ENCODE results near the gene PKM.

The PKM gene

GRCh38 chr15:72168131-72168807 lies 62.7 kb downstream of the PKM start:
- H3K4me1 ChIP-seq, result peaks cover 0 to 6% (median 0%) of the 10 kb centered on the region in 10 experiments; a peak in 1 of 20 replicates
- TF ChIP-seq Cebpa-rat (IDR thresholded peaks at IDR 0.05), result no peak
- no peak overlapping the region for H3K9ac ChIP-seq
- H3K4me2 ChIP-seq, result peak overlapping the region in 1 of 11 experiments; percentile 11; a peak in 2 of 22 replicates
- H3K27me3 ChIP-seq, result no peaks in the 10 kb centered on the region
- H3K4me3 ChIP-seq, result no peak overlapping the region
- H3K27ac ChIP-seq, result no peak overlapping the region
- no peaks in the 10 kb centered on the region for H3K36me3 ChIP-seq
- no peaks in the 10 kb centered on the region for H4K20me1 ChIP-seq
- no peaks in the 10 kb centered on the region for H3K9me3 ChIP-seq (replicated peaks in 1 of 11)

GRCh38 chr15:72167445-72167844 lies 63.5 kb downstream of the PKM start:
- Histone ChIP-seq H3K4me3 (no peak overlapping the region), H3K36me3 (no peaks in the 10 kb centered on the region), H3K4me1 (peaks cover 0 to 6% (median 0%) of the 10 kb centered on the region in 10 experiments; a peak in 1 of 20 replicates), H3K9ac (no peak overlapping the region), H3K4me2 (no peak overlapping the region), H3K27me3 (no peaks in the 10 kb centered on the region), H3K27ac (no peak overlapping the region), H4K20me1 (no peaks in the 10 kb centered on the region), H3K9me3 (replicated peaks in 1 of 11) (no peaks in the 10 kb centered on the region)
- no peak for TF ChIP-seq Cebpa-rat (IDR thresholded peaks at IDR 0.05)

- no peaks in the 10 kb centered on the region for H4K20me1 ChIP-seq
- H3K9me3 ChIP-seq (replicated peaks in 1 of 11), result no peaks in the 10 kb centered on the region
- H3K4me3 ChIP-seq, result no peak overlapping the region
- H3K36me3 ChIP-seq, result no peaks in the 10 kb centered on the region
- no peaks in the 10 kb centered on the region for H3K27me3 ChIP-seq
- no peak overlapping the region for H3K27ac ChIP-seq
- no peak overlapping the region for H3K9ac ChIP-seq
- TF ChIP-seq Cebpa-rat (IDR thresholded peaks at IDR 0.05), result no peak
- H3K4me1 ChIP-seq, result peaks cover 0 to 6% (median 0%) of the 10 kb centered on the region in 10 experiments; a peak in 1 of 20 replicates
- H3K4me2 ChIP-seq, result no peak overlapping the region
These were observed 64.1 kb downstream of the PKM start for GRCh38 chr15:72166716-72167417.

GRCh38 chr15:72163719-72164118 lies 67.3 kb downstream of the PKM start:
- no peak overlapping the region for H3K9ac ChIP-seq
- no peaks in the 10 kb centered on the region for H3K27me3 ChIP-seq
- H3K27ac ChIP-seq, result no peak overlapping the region
- H4K20me1 ChIP-seq, result no peaks in the 10 kb centered on the region
- no peak for TF ChIP-seq Cebpa-rat (IDR thresholded peaks at IDR 0.05)
- no peak overlapping the region for H3K4me3 ChIP-seq
- no peak overlapping the region for H3K4me2 ChIP-seq
- H3K36me3 ChIP-seq, result no peaks in the 10 kb centered on the region
- no peaks in the 10 kb centered on the region for H3K9me3 ChIP-seq (replicated peaks in 1 of 11)
- H3K4me1 ChIP-seq, result peaks cover 0 to 6% (median 0%) of the 10 kb centered on the region in 10 experiments; a peak in 1 of 20 replicates

- H3K9ac ChIP-seq, result no peak overlapping the region
- TF ChIP-seq Cebpa-rat (IDR thresholded peaks at IDR 0.05), result no peak
- no peaks in the 10 kb centered on the region for H3K4me1 ChIP-seq
- H3K27me3 ChIP-seq, result no peaks in the 10 kb centered on the region
- no peaks in the 10 kb centered on the region for H3K36me3 ChIP-seq
- no peaks in the 10 kb centered on the region for H4K20me1 ChIP-seq
- no peaks in the 10 kb centered on the region for H3K9me3 ChIP-seq (replicated peaks in 1 of 11)
- H3K4me3 ChIP-seq, result no peak overlapping the region
- no peak overlapping the region for H3K27ac ChIP-seq
- no peak overlapping the region for H3K4me2 ChIP-seq
These were observed 68.4 kb downstream of the PKM start for GRCh38 chr15:72162569-72162968.

- Histone ChIP-seq H3K9me3 (replicated peaks in 1 of 11) (no peaks in the 10 kb centered on the region), H4K20me1 (no peaks in the 10 kb centered on the region), H3K27me3 (no peaks in the 10 kb centered on the region), H3K9ac (no peak overlapping the region), H3K4me1 (peaks cover 0 to 7% (median 0%) of the 10 kb centered on the region in 10 experiments; a peak in 4 of 20 replicates), H3K36me3 (no peaks in the 10 kb centered on the region), H3K4me2 (no peak overlapping the region), H3K4me3 (no peak overlapping the region), H3K27ac (no peak overlapping the region)
- TF ChIP-seq Cebpa-rat (IDR thresholded peaks at IDR 0.05), result no peak
These were observed 69.4 kb downstream of the PKM start for GRCh38 chr15:72161361-72162132.

- no peaks in the 10 kb centered on the region for H3K9me3 ChIP-seq (replicated peaks in 1 of 11)
- H3K36me3 ChIP-seq, result no peaks in the 10 kb centered on the region
- no peak overlapping the region for H3K9ac ChIP-seq
- no peak overlapping the region for H3K4me3 ChIP-seq
- no peak overlapping the region for H3K27ac ChIP-seq
- H3K4me2 ChIP-seq, result no peak overlapping the region
- TF ChIP-seq Cebpa-rat (IDR thresholded peaks at IDR 0.05), result no peak
- no peaks in the 10 kb centered on the region for H4K20me1 ChIP-seq
- H3K4me1 ChIP-seq, result peaks cover 0 to 11% (median 0%) of the 10 kb centered on the region in 10 experiments; a peak in 5 of 20 replicates
- no peaks in the 10 kb centered on the region for H3K27me3 ChIP-seq
These were observed 70.2 kb downstream of the PKM start for GRCh38 chr15:72160696-72161245.

- Histone ChIP-seq H3K9ac (0 out of 22 replicates have a peak overlapping the region, but pooled peaks of 1 of the 11 experiments have one; percentile 39), H3K4me2 (no peak overlapping the region), H4K20me1 (no peaks in the 10 kb centered on the region), H3K27me3 (no peaks in the 10 kb centered on the region), H3K36me3 (no peaks in the 10 kb centered on the region), H3K4me3 (no peak overlapping the region), H3K9me3 (replicated peaks in 1 of 11) (no peaks in the 10 kb centered on the region), H3K4me1 (peaks cover 0 to 11% (median 0%) of the 10 kb centered on the region in 10 experiments; a peak in 5 of 20 replicates), H3K27ac (no peak overlapping the region)
- no peak for TF ChIP-seq Cebpa-rat (IDR thresholded peaks at IDR 0.05)
These were observed 74.1 kb downstream of the PKM start for GRCh38 chr15:72156928-72157327.
